Measurements from ENCODE around the gene STMP1. TPM values are rescaled to one million over a fixed set of nuclear protein-coding genes. Genes with fewer than 3 reads are reported as not detected.

STMP1 gene
- total RNA-seq, 1 donor from 2014 or later: 29.7 TPM

DNA sequence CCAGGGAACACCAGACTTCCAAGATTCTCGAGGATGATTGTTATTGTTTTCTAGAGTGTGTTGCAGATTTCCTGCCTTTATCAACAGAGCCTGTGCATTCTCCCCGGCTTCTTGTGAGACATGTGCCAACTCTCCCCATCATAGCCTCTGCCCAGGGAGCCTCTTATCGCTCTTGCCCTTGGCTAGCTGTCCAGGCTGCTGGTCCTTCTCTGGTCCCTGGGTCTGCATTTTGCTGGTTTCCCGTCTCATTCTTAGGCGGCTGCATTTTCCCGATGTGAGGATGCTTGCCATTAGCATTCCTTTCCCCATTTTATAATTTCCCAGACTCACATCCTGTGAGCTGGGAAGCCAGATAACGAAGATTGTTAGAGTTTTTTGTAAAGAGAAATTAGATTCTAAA is 50.5 kb downstream of the STMP1 start:
- Histone ChIP-seq H3K9me3 (ENCODE audit: insufficient read depth, low read depth, low read length) (no peaks in the 10 kb centered on the region), H3K9ac (ENCODE audit: low read length) (no peak overlapping the region), H3K4me2 (ENCODE audit: low read length) (no peak overlapping the region), H3K36me3 (ENCODE audit: insufficient read depth, low read length) (no peaks in the 10 kb centered on the region), H2AFZ (ENCODE audit: low read depth, low read length) (no peak overlapping the region), H3K27ac (ENCODE audit: low read depth, low read length) (no peak overlapping the region), H3K27me3 (ENCODE audit: insufficient read depth, low read length) (no peaks in the 10 kb centered on the region), H3K79me2 (ENCODE audit: insufficient read depth, low read length) (no peaks in the 10 kb centered on the region), H3K4me3 (ENCODE audit: insufficient read depth, low read depth, low read length) (no peak overlapping the region), H3K4me1 (ENCODE audit: insufficient read depth, low read length) (peaks cover 31% of the 10 kb centered on the region), H4K20me1 (ENCODE audit: insufficient read depth, low read length) (no peaks in the 10 kb centered on the region)
- H3K4me3 Mint-ChIP-seq (ENCODE audit: unreplicated experiment): no peak overlapping the region
- FAIRE-seq (no peak), DNase-seq (ENCODE audit: low read depth) (no peak)
- TF ChIP-seq, protein P1, sequence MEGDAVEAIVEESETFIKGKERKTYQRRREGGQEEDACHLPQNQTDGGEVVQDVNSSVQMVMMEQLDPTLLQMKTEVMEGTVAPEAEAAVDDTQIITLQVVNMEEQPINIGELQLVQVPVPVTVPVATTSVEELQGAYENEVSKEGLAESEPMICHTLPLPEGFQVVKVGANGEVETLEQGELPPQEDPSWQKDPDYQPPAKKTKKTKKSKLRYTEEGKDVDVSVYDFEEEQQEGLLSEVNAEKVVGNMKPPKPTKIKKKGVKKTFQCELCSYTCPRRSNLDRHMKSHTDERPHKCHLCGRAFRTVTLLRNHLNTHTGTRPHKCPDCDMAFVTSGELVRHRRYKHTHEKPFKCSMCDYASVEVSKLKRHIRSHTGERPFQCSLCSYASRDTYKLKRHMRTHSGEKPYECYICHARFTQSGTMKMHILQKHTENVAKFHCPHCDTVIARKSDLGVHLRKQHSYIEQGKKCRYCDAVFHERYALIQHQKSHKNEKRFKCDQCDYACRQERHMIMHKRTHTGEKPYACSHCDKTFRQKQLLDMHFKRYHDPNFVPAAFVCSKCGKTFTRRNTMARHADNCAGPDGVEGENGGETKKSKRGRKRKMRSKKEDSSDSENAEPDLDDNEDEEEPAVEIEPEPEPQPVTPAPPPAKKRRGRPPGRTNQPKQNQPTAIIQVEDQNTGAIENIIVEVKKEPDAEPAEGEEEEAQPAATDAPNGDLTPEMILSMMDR (IDR thresholded peaks at IDR 0.05; ENCODE audit: insufficient read depth, low read depth, low read length): no peak
- no peak for TF ChIP-seq EZH2 (IDR thresholded peaks at IDR 0.05; ENCODE audit: insufficient read depth, low read length)
- no peak overlapping the region for H3K27ac Mint-ChIP-seq (ENCODE audit: unreplicated experiment)
- H3K36me3 Mint-ChIP-seq (ENCODE audit: low read depth, unreplicated experiment): no peaks in the 10 kb centered on the region
- peaks cover 17% of the 10 kb centered on the region for H3K4me1 Mint-ChIP-seq (ENCODE audit: low read depth, unreplicated experiment)
- H3K27me3 Mint-ChIP-seq (ENCODE audit: low read depth, unreplicated experiment): no peaks in the 10 kb centered on the region
- H3K9me3 Mint-ChIP-seq (ENCODE audit: unreplicated experiment): no peaks in the 10 kb centered on the region

DNA sequence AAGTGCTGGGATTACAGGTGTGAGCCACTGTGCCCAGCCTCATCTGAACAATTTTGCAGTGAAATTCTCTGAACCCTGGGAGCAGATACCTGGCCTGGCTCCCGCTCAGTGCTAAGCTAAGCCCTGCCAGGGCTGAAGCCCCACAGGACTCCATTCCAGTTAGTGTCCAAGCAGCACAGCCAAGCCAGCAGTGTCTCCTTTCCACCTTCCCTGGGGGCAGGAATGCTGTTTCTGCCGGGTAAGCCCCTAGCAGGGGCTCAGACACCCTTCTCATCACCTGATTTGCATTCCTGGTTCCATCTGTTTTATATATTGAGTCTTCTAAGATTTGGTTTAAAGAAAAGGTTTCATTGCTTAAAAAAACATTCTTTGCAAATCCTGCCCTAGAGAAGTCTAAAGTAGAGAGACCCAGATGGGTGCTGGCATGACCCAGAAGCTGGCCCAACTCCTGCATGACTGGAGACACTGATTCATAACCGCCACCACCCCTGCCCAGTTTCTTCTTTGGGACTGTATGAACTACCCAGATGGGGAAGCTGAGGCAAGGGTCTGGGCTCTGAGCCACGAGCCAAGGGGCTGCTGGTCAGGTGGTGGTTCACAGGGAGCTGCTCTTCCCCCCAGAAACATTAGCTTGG is 51.6 kb downstream of the STMP1 start:
- no peaks in the 10 kb centered on the region for H4K20me1 ChIP-seq (ENCODE audit: insufficient read depth, low read length)
- no peaks in the 10 kb centered on the region for H3K36me3 Mint-ChIP-seq (ENCODE audit: low read depth, unreplicated experiment)
- H3K4me3 ChIP-seq (ENCODE audit: insufficient read depth, low read depth, low read length): no peak overlapping the region
- no peaks in the 10 kb centered on the region for H3K9me3 Mint-ChIP-seq (ENCODE audit: unreplicated experiment)
- H3K9ac ChIP-seq (ENCODE audit: low read length): peak overlapping the region; percentile 56
- no peak for FAIRE-seq
- peak overlapping the region; percentile 54 for H2AFZ ChIP-seq (ENCODE audit: low read depth, low read length)
- peaks cover 31% of the 10 kb centered on the region for H3K4me1 ChIP-seq (ENCODE audit: insufficient read depth, low read length)
- H3K4me3 Mint-ChIP-seq (ENCODE audit: unreplicated experiment): no peak overlapping the region
- no peaks in the 10 kb centered on the region for H3K27me3 Mint-ChIP-seq (ENCODE audit: low read depth, unreplicated experiment)
- H3K4me1 Mint-ChIP-seq (ENCODE audit: low read depth, unreplicated experiment): peaks cover 17% of the 10 kb centered on the region
- H3K36me3 ChIP-seq (ENCODE audit: insufficient read depth, low read length): no peaks in the 10 kb centered on the region
- no peaks in the 10 kb centered on the region for H3K9me3 ChIP-seq (ENCODE audit: insufficient read depth, low read depth, low read length)
- peak overlapping the region; percentile 38 for H3K27ac ChIP-seq (ENCODE audit: low read depth, low read length)
- TF ChIP-seq EZH2 (IDR thresholded peaks at IDR 0.05; ENCODE audit: insufficient read depth, low read length): no peak
- TF ChIP-seq, protein P1 (IDR thresholded peaks at IDR 0.05; ENCODE audit: insufficient read depth, low read depth, low read length): no peak
- no peak overlapping the region for H3K27ac Mint-ChIP-seq (ENCODE audit: unreplicated experiment)
- H3K27me3 ChIP-seq (ENCODE audit: insufficient read depth, low read length): no peaks in the 10 kb centered on the region
- H3K4me2 ChIP-seq (ENCODE audit: low read length): peak overlapping the region; percentile 77
- DNase-seq (ENCODE audit: low read depth): no peak
- H3K79me2 ChIP-seq (ENCODE audit: insufficient read depth, low read length): no peaks in the 10 kb centered on the region

DNA sequence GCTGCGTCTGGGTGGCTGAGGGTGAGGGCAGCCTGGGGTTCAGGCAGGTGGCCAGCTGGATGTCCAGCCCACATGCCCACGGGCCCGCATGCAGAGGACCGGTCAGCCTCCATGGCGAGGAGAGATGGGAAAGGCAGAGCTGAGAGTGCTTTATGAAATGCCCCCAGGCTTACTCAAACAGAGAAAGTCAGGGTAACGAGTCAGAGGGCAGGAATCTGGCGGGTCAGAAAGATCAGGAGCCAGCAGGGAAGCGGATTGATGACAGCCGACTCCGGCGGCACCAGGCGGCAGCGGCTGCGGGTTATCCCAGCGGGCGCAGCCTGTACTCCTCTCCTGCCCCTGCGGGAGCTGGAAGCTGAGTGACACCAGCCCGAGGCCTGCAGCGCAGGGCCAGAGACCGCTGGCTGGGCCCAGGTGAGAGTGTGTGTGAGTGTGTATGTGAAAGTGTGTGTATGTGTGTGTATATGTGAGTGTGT is 52.3 kb downstream of the STMP1 start:
- no peak for FAIRE-seq
- peak overlapping the region; percentile 56 for H3K9ac ChIP-seq (ENCODE audit: low read length)
- no peaks in the 10 kb centered on the region for H3K9me3 Mint-ChIP-seq (ENCODE audit: unreplicated experiment)

More for the DNA sequence above, 52.3 kb downstream of the STMP1 start:
- Histone ChIP-seq H3K4me1 (ENCODE audit: insufficient read depth, low read length) (peaks cover 31% of the 10 kb centered on the region), H3K4me2 (ENCODE audit: low read length) (peak overlapping the region; percentile 77), H3K36me3 (ENCODE audit: insufficient read depth, low read length) (no peaks in the 10 kb centered on the region), H3K9me3 (ENCODE audit: insufficient read depth, low read depth, low read length) (no peaks in the 10 kb centered on the region), H3K27ac (ENCODE audit: low read depth, low read length) (peak overlapping the region; percentile 38), H3K4me3 (ENCODE audit: insufficient read depth, low read depth, low read length) (no peak overlapping the region), H2AFZ (ENCODE audit: low read depth, low read length) (peak overlapping the region; percentile 54), H3K27me3 (ENCODE audit: insufficient read depth, low read length) (no peaks in the 10 kb centered on the region), H3K79me2 (ENCODE audit: insufficient read depth, low read length) (no peaks in the 10 kb centered on the region), H4K20me1 (ENCODE audit: insufficient read depth, low read length) (no peaks in the 10 kb centered on the region)
- no peak overlapping the region for H3K27ac Mint-ChIP-seq (ENCODE audit: unreplicated experiment)
- no peak for TF ChIP-seq EZH2 (IDR thresholded peaks at IDR 0.05; ENCODE audit: insufficient read depth, low read length)
- TF ChIP-seq, protein P1 (IDR thresholded peaks at IDR 0.05; ENCODE audit: insufficient read depth, low read depth, low read length): no peak
- DNase-seq (ENCODE audit: low read depth): peak; percentile 52
- no peaks in the 10 kb centered on the region for H3K36me3 Mint-ChIP-seq (ENCODE audit: low read depth, unreplicated experiment)
- no peak overlapping the region for H3K4me3 Mint-ChIP-seq (ENCODE audit: unreplicated experiment)
- no peaks in the 10 kb centered on the region for H3K27me3 Mint-ChIP-seq (ENCODE audit: low read depth, unreplicated experiment)
- H3K4me1 Mint-ChIP-seq (ENCODE audit: low read depth, unreplicated experiment): peaks cover 17% of the 10 kb centered on the region

All from astrocyte (in vitro differentiated cells and primary cell).